Activated B cell treated with CpG ODN at 0.5 μM for 24 hours (primary cell): ENCODE data around the gene KIF2A. TPM values are rescaled to one million over a fixed set of nuclear protein-coding genes. Genes with fewer than 3 reads are reported as not detected.

ENCODE experiments used
- ATAC-seq: fragments of 200-7000 bp; cut with Tn5 transposase; one replicate; pipeline ENCODE4 v1.10.0; 2021; ENCODE audit warnings: low read depth, mild to moderate bottlenecking, moderate library complexity
- CTCF ChIA-PET: fragments of 350-600 bp; sonication (Branson Sonifier 250); formaldehyde crosslinking; loops from one replicate; lab custom pipeline; 2021; ENCODE audit warnings: antibody characterized with exemption; lab: Charles Lee
- POLR2A ChIA-PET: fragments of 350-600 bp; sonication (Branson Sonifier 250); formaldehyde crosslinking; loops from one replicate; lab custom pipeline; 2021; ENCODE audit warnings: antibody characterized with exemption; lab: Charles Lee
- DNase-seq: peaks from one replicate; pipeline ENCODE4 v3.0.0; 2022
- H3K27ac Mint-ChIP-seq: one replicate; pipeline ENCODE4 v1.8.0; 2020; ENCODE audit warnings: mixed read lengths
- H3K27me3 Mint-ChIP-seq: one replicate; pipeline ENCODE4 v1.8.0; 2021; ENCODE audit warnings: mixed read lengths
- H3K36me3 Mint-ChIP-seq: one replicate; pipeline ENCODE4 v1.8.0; 2021; ENCODE audit warnings: low read depth, mixed read lengths
- H3K4me1 Mint-ChIP-seq: one replicate; pipeline ENCODE4 v1.8.0; 2021; ENCODE audit warnings: mixed read lengths
- H3K4me3 Mint-ChIP-seq: one replicate; pipeline ENCODE4 v1.8.0; 2020; ENCODE audit warnings: mild to moderate bottlenecking, mixed read lengths
- H3K9me3 Mint-ChIP-seq: one replicate; pipeline ENCODE4 v1.8.0; 2020; ENCODE audit warnings: mixed read lengths
- CTCF ChIP-seq: fragments of 200-600 bp; IDR thresholded peaks from one replicate; pipeline ENCODE4 v1.8.0; 2022; ENCODE audit warnings: antibody characterized with exemption, mild to moderate bottlenecking
- intact Hi-C: fragments of 100-400 bp; cut with micrococcal nuclease; formaldehyde crosslinking; loops from one replicate; pipeline ENCODE4 v1.15.1; 2024
- total RNA-seq: library from RNA; stranded (reverse); gene quantifications from 2 replicates; pipeline ENCODE4 v1.2.3, GENCODE V29; 2022

KIF2A gene
- total RNA-seq, 1 donor from 2014 or later = 45.9 TPM

GRCh38 chr5:62403411-62404250 is 97.6 kb downstream of the KIF2A start, which contains the start of gene DIMT1:
Gene DIMT1, minus strand, starts transcription at chr5:62403905. Its CDS starts 133 bp downstream, at chr5:62403772.
- DNase-seq (peak; percentile 86), ATAC-seq (peak; percentile 97)
- POLR2A ChIA-PET = interaction anchor here (0.9 to 5.2 kb wide), 7 partner anchors 10 to 1072 kb away, joined by 3 to 99 read pairs (median 4); partner anchors contain the start of genes IPO11 and KIF2A
- no peaks in the 10 kb centered on the region for H3K27me3 Mint-ChIP-seq
- H3K9me3 Mint-ChIP-seq = no peaks in the 10 kb centered on the region
- peak within 1 kb of the TSS; percentile 89 for H3K27ac Mint-ChIP-seq
- TF ChIP-seq CTCF = no peak
- CTCF ChIA-PET = no interaction called here
- H3K36me3 Mint-ChIP-seq = peaks cover 33% of the 10 kb centered on the region
- intact Hi-C loops = loop anchor here (1.0 to 5.0 kb wide), 5 partner anchors 9 to 1071 kb away; partner anchors contain the start of genes IPO11, KIF2A and ZSWIM6
- peaks cover 23% of the 10 kb centered on the region for H3K4me1 Mint-ChIP-seq
- peak within 1 kb of the TSS; percentile 94 for H3K4me3 Mint-ChIP-seq

- no peak for TF ChIP-seq CTCF
- Mint-ChIP-seq H3K9me3 (no peaks in the 10 kb centered on the region), H3K27me3 (no peaks in the 10 kb centered on the region), H3K4me1 (peaks cover 20% of the 10 kb centered on the region), H3K27ac (peak within 1 kb of the TSS; percentile 87), H3K36me3 (peaks cover 7% of the 10 kb centered on the region), H3K4me3 (peak within 1 kb of the TSS; percentile 92)
- POLR2A ChIA-PET = interaction anchor here (1.2 to 3.7 kb wide), 3 partner anchors 10 to 1081 kb away, joined by 4 to 99 read pairs (median 10); partner anchors contain the start of genes DIMT1, KIF2A and ZSWIM6
- ATAC-seq (peak; percentile 94), DNase-seq (peak; percentile 99)
- intact Hi-C loops = loop anchor here (1.0 to 2.0 kb wide), 6 partner anchors 8 to 1082 kb away; partner anchors contain the start of genes KIF2A and LRRC70
- CTCF ChIA-PET = no interaction called here
Observed at GRCh38 chr5:62412549-62413329, 106.7 kb downstream of the KIF2A start, which contains the start of gene IPO11. Gene IPO11, plus strand, starts transcription at chr5:62412763. Its CDS starts 24,517 bp downstream, at chr5:62437280.

GRCh38 chr5:62413711-62414110 is 107.7 kb downstream of the KIF2A start:
- Mint-ChIP-seq H3K36me3 (peaks cover 8% of the 10 kb centered on the region), H3K4me3 (peak overlapping the region; percentile 92), H3K9me3 (no peaks in the 10 kb centered on the region), H3K27ac (peak overlapping the region; percentile 87), H3K27me3 (no peaks in the 10 kb centered on the region), H3K4me1 (peaks cover 20% of the 10 kb centered on the region)
- ChIA-PET POLR2A (interaction anchor here (1.2 to 3.7 kb wide), 2 partner anchors 11 to 1082 kb away, joined by 4 to 99 read pairs; partner anchors contain the start of genes DIMT1 and ZSWIM6), CTCF (no interaction called here)
- DNase-seq (no peak), ATAC-seq (no peak)
- TF ChIP-seq CTCF = no peak
- intact Hi-C loops = loop anchor here (2.0 kb wide), 3 partner anchors 165 to 1083 kb away; partner anchors contain the start of gene LRRC70

GRCh38 chr5:62418462-62419076 is 112.6 kb downstream of the KIF2A start:
- no peak overlapping the region for H3K4me3 Mint-ChIP-seq
- no peaks in the 10 kb centered on the region for H3K9me3 Mint-ChIP-seq
- peaks cover 10% of the 10 kb centered on the region for H3K4me1 Mint-ChIP-seq

More at GRCh38 chr5:62418462-62419076, 112.6 kb downstream of the KIF2A start:
- Mint-ChIP-seq H3K27me3 (no peaks in the 10 kb centered on the region), H3K36me3 (peaks cover 13% of the 10 kb centered on the region), H3K27ac (no peak overlapping the region)
- ATAC-seq = no peak
- ChIA-PET POLR2A (interaction anchor here (1.5 kb wide), 1 partner anchor 15 kb away, joined by 4 read pairs; the partner anchor contains the start of gene DIMT1), CTCF (no interaction called here)
- no peak for DNase-seq
- intact Hi-C loops = no loop called here
- no peak for TF ChIP-seq CTCF
